Measurements from ENCODE around the gene RSPH10B.
"Not testable (repeated sequence)": the region's sequence is repeated elsewhere in the genome, so short reads cannot be mapped to it uniquely, and the experiment has no call there.

RSPH10B gene

GRCh38 chr7:5970347-5970911, at the start of gene RSPH10B:
Gene RSPH10B (minus strand): TSS chr7:5970689. CDS start chr7:5967116, 3,573 bp downstream.
- DNase-seq = not testable (repeated sequence)

GRCh38 chr7:6016653-6016966, 46.1 kb upstream of the RSPH10B start:
- DNase-seq = no peak

- DNase-seq = no peak
These were observed 45.6 kb upstream of the RSPH10B start for GRCh38 chr7:6015917-6016652.

GRCh38 chr7:6012355-6013104, 42.0 kb upstream of the RSPH10B start:
- DNase-seq = no peak

GRCh38 chr7:6011541-6011940, 41.1 kb upstream of the RSPH10B start:
- DNase-seq = no peak

GRCh38 chr7:6010370-6010769, 39.9 kb upstream of the RSPH10B start:
- DNase-seq = not testable (repeated sequence)

GRCh38 chr7:6008668-6009611, 38.5 kb upstream of the RSPH10B start, which contains the start of the genes AIMP2 and PMS2:
Gene AIMP2 (plus strand): TSS chr7:6009272. CDS start chr7:6009364, 92 bp downstream.
Gene PMS2 (minus strand): TSS chr7:6009049. CDS start chr7:6009019, 30 bp downstream.
- DNase-seq = peak; percentile 98 to 100 (median 99)

- not testable (repeated sequence) for DNase-seq
These were observed 37.5 kb upstream of the RSPH10B start for GRCh38 chr7:6007835-6008590.

GRCh38 chr7:6007386-6007785, 36.9 kb upstream of the RSPH10B start:
- DNase-seq = no peak

- peak; percentile 79 to 83 (median 80) for DNase-seq
These were observed 26.8 kb upstream of the RSPH10B start for GRCh38 chr7:5997210-5997808.

- DNase-seq = not testable (repeated sequence)
These were observed 16.6 kb upstream of the RSPH10B start for GRCh38 chr7:5987061-5987460.

- DNase-seq = not testable (repeated sequence)
These were observed 9.3 kb upstream of the RSPH10B start for GRCh38 chr7:5979680-5980314.

- DNase-seq = not testable (repeated sequence)
These were observed 3.1 kb upstream of the RSPH10B start for GRCh38 chr7:5973580-5973979.

- DNase-seq = not testable (repeated sequence)
These were observed 6.7 kb downstream of the RSPH10B start for GRCh38 chr7:5963810-5964209.

GRCh38 chr7:5963205-5963604, 7.3 kb downstream of the RSPH10B start:
- DNase-seq = not testable (repeated sequence)

GRCh38 chr7:5934945-5935450, 35.5 kb downstream of the RSPH10B start:
- DNase-seq = not testable (repeated sequence)

GRCh38 chr7:5931905-5932644, 38.4 kb downstream of the RSPH10B start:
- peak in 1 of 3 donors; percentile 28 for DNase-seq

- not testable (repeated sequence) for DNase-seq
These were observed 39.2 kb downstream of the RSPH10B start for GRCh38 chr7:5931250-5931649.

GRCh38 chr7:5930290-5930689, 40.2 kb downstream of the RSPH10B start:
- DNase-seq = not testable (repeated sequence)

Data from suppressor macrophage treated with lipopolysaccharide for 1 hour (primary cell).